Adipocyte (in vitro differentiated cells): Measurements from ENCODE around the gene CELA1.

Experiments used
- DNase-seq: peaks from one replicate; pipeline ENCODE4 v3.0.0-alpha.2; 2015; ENCODE audit warnings: low read depth
- H3K27me3 ChIP-seq: replicated peaks from 2 replicates; pipeline ENCODE4 v1.7.0; 2013; ENCODE audit warnings: mild to moderate bottlenecking, low read length, moderate library complexity; ENCODE audit not compliant: control insufficient read depth, insufficient read depth
- H3K36me3 ChIP-seq: 2 replicates; pipeline ENCODE4 v1.7.0; 2013; ENCODE audit warnings: low read length, mild to moderate bottlenecking, moderate library complexity; ENCODE audit not compliant: control insufficient read depth, insufficient read depth, severe bottlenecking
- H3K4me1 ChIP-seq: 2 replicates; pipeline ENCODE4 v1.7.0; 2013; ENCODE audit warnings: mild to moderate bottlenecking, low read length, moderate library complexity; ENCODE audit not compliant: control insufficient read depth, insufficient read depth
- H3K4me3 ChIP-seq: 2 replicates; pipeline ENCODE4 v1.7.0; 2013; ENCODE audit warnings: mild to moderate bottlenecking, low read length, moderate library complexity
- H3K9ac ChIP-seq: 2 replicates; pipeline ENCODE4 v1.7.0; 2013; ENCODE audit warnings: mild to moderate bottlenecking, low read length, moderate library complexity
- H3K9me3 ChIP-seq: 2 replicates; pipeline ENCODE4 v1.7.0; 2013; ENCODE audit warnings: mild to moderate bottlenecking, low read length, moderate library complexity; ENCODE audit not compliant: control insufficient read depth

Gene CELA1

GRCh38 chr12:51388069-51388799 is 41.8 kb upstream of the CELA1 start:
- no peak overlapping the region for H3K9ac ChIP-seq
- peaks cover 12% of the 10 kb centered on the region for H3K4me1 ChIP-seq
- H3K27me3 ChIP-seq, result peaks cover 4% of the 10 kb centered on the region
- H3K9me3 ChIP-seq, result no peaks in the 10 kb centered on the region
- no peaks in the 10 kb centered on the region for H3K36me3 ChIP-seq
- no peak overlapping the region for H3K4me3 ChIP-seq
- peak; percentile 93 for DNase-seq

DNA sequence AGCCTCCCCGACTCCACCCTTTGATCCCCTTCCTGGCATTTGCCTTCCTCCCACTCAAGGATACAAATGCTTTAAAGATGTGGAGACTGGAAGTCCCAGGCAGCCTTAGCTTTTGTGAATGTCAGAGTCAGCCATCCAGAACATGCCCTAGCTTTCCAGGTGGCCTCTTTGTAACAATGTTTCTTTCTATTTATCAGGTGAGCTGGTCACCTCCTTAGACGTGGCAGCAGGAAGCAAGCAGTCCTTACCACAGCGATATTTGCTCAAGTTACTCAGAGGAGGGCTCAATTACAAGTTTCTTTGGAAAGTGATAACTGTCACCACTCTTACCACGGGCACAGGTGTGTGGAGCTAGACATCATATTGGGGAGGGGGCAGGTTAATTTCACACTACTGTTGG is 39.9 kb upstream of the CELA1 start:
- no peaks in the 10 kb centered on the region for H3K36me3 ChIP-seq
- H3K4me1 ChIP-seq, result peaks cover 14% of the 10 kb centered on the region
- DNase-seq, result no peak
- no peak overlapping the region for H3K9ac ChIP-seq
- no peak overlapping the region for H3K4me3 ChIP-seq
- H3K27me3 ChIP-seq, result peaks cover 4% of the 10 kb centered on the region
- H3K9me3 ChIP-seq, result no peaks in the 10 kb centered on the region

GRCh38 chr12:51383269-51383905 is 36.9 kb upstream of the CELA1 start:
- Histone ChIP-seq H3K27me3 (no peaks in the 10 kb centered on the region), H3K9ac (no peak overlapping the region), H3K9me3 (no peaks in the 10 kb centered on the region), H3K4me3 (no peak overlapping the region), H3K36me3 (no peaks in the 10 kb centered on the region), H3K4me1 (peaks cover 14% of the 10 kb centered on the region)
- no peak for DNase-seq

GRCh38 chr12:51382173-51382572 is 35.7 kb upstream of the CELA1 start:
- Histone ChIP-seq H3K4me3 (no peak overlapping the region), H3K27me3 (no peaks in the 10 kb centered on the region), H3K9me3 (no peaks in the 10 kb centered on the region), H3K4me1 (peaks cover 7% of the 10 kb centered on the region), H3K9ac (no peak overlapping the region), H3K36me3 (no peaks in the 10 kb centered on the region)
- DNase-seq, result no peak

DNA sequence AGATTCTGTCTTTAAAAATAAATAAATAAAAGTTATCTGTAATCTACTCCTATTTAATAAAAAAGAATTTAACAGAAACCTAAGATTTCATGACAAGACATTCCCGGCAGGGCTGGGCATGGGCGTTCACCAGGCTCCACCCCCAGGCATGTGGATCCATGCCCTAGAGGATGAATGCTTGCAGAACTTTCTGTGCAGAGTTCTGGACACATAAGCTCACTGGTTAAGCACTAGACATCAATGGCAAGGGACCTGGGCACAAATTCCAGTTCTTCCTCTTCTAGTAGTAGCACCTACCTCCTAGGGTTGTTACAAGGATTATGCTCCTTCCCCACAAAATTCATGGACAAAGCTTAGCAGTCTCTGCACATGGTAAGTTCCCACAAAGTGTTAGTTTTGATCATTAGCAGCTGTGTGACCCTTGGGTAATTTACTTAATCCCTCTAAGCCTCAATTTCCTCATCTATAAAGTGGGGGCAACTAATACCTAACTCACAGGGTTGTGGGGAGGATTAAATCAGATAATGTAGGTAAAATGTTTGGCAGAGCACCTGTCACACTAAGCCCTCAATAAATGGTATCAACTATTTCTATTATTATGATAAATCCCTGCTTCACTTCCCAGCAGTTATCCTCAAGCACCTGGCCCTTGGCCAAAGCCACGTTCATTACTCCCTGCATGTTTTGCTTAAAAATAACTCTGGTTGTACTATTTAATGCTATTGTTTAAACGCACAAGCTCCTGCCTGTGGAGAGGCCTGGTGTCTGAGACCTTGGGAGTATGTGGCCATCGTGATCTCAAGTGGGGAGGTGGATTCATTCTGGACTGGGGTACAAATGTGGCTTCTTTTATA is 35.0 kb upstream of the CELA1 start:
- peak; percentile 33 for DNase-seq
- no peaks in the 10 kb centered on the region for H3K27me3 ChIP-seq
- H3K4me1 ChIP-seq, result peaks cover 7% of the 10 kb centered on the region
- H3K4me3 ChIP-seq, result no peak overlapping the region
- no peak overlapping the region for H3K9ac ChIP-seq
- H3K9me3 ChIP-seq, result no peaks in the 10 kb centered on the region
- H3K36me3 ChIP-seq, result no peaks in the 10 kb centered on the region

GRCh38 chr12:51379571-51379970 is 33.1 kb upstream of the CELA1 start:
- DNase-seq, result no peak
- Histone ChIP-seq H3K4me1 (peaks cover 13% of the 10 kb centered on the region), H3K9ac (no peak overlapping the region), H3K27me3 (no peaks in the 10 kb centered on the region), H3K36me3 (no peaks in the 10 kb centered on the region), H3K9me3 (no peaks in the 10 kb centered on the region), H3K4me3 (no peak overlapping the region)

GRCh38 chr12:51378749-51379148 is 32.3 kb upstream of the CELA1 start:
- Histone ChIP-seq H3K4me1 (peaks cover 16% of the 10 kb centered on the region), H3K9ac (no peak overlapping the region), H3K27me3 (no peaks in the 10 kb centered on the region), H3K36me3 (no peaks in the 10 kb centered on the region), H3K4me3 (no peak overlapping the region), H3K9me3 (no peaks in the 10 kb centered on the region)
- no peak for DNase-seq

DNA sequence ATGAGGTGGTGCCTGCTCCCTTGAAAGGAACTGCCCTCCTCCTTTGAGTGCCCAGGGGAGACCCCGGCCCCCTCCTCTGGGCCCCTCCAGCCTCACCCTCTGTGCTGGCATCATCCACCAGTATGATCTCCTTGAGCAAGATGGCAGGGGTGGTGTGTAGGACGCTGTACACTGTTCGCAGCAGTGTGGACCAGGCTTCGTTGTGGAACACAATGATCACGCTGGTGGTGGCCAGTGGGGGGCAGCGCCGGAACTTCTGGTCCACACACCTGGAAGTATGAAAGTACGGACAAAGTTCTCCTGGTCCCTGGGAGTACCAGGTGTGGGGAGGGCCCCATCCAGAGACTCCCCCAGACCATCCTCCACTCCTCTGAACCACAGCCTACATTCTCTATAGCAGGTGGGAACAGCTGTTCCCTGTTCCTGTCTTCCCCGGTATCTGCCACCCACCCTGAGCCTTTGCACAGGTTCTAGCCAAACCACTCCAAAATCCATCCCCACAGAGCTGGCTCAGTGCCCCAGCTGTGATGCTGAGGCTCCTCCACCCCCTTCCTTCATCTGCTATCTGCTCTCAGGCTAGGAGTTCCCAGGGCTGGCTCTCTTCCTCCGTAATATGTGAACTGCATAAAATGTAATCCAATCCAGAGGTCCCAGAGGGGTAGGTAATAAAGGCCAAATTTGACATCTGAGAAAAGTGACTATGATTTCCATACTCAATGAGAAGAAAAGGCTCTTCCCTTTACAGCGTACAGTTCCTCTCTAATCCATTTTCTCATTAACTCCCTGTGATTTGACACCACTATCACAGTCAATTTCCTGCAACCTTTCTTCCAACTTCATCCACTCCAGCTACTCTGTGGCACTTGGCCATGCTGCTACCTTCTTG is 30.9 kb upstream of the CELA1 start:
- no peaks in the 10 kb centered on the region for H3K36me3 ChIP-seq
- peak; percentile 22 for DNase-seq
- no peak overlapping the region for H3K9ac ChIP-seq
- H3K27me3 ChIP-seq, result no peaks in the 10 kb centered on the region
- no peaks in the 10 kb centered on the region for H3K9me3 ChIP-seq
- H3K4me3 ChIP-seq, result no peak overlapping the region
- peaks cover 26% of the 10 kb centered on the region for H3K4me1 ChIP-seq

DNA sequence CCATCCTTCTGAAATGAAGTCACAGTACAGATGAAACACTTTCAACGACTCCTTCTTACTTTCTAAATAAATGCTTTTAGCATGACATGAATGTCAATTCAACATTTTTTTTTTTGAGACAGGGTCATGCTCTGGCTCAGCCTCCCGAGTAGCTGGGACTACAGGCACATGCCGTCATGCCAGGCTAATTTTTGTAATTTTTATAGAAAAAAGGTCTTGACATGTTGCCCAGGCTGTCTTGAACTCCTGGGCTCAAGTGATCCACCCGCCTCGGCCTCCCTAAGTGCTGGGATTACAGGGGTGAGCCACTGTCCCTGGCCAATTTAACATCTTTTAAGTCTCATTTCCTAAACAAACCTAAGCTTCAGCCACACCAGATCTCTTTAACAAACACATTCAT is 28.4 kb upstream of the CELA1 start:
- H3K4me1 ChIP-seq, result peaks cover 30% of the 10 kb centered on the region
- no peaks in the 10 kb centered on the region for H3K27me3 ChIP-seq
- no peak for DNase-seq
- no peaks in the 10 kb centered on the region for H3K36me3 ChIP-seq
- no peak overlapping the region for H3K4me3 ChIP-seq
- no peaks in the 10 kb centered on the region for H3K9me3 ChIP-seq
- no peak overlapping the region for H3K9ac ChIP-seq

DNA sequence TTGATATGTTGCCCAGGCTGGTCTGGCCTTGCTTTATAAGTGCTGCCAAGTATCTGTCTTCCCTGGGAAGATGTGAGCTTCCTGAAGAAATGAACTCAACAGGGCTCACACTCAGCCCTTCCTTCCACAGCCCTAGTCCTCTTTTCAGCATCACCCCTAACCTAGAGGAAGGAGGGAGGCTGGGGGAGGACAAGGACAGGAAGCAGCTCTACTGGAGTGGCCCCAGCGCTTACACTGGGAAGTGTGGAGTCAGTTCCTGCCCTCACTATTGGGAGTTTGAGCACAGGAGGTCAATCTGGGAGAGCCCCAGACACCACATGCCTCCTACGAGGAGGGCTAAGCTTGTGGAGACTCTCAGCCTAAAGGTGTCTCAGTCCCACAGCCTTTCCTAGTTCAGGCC is 27.9 kb upstream of the CELA1 start:
- Histone ChIP-seq H3K27me3 (no peaks in the 10 kb centered on the region), H3K9ac (no peak overlapping the region), H3K36me3 (no peaks in the 10 kb centered on the region), H3K9me3 (no peaks in the 10 kb centered on the region), H3K4me3 (no peak overlapping the region), H3K4me1 (peaks cover 30% of the 10 kb centered on the region)
- no peak for DNase-seq
